Ishikawa (cell line): ENCODE data around the gene FRMPD2.

Experiments
- CREB1 ChIP-seq: IDR thresholded peaks from 2 replicates; pipeline ENCODE4 v1.6.1; 2012; ENCODE audit warnings: low read depth
- MAX ChIP-seq: IDR thresholded peaks from 2 replicates; pipeline ENCODE4 v1.6.1; 2012
- REST ChIP-seq: IDR thresholded peaks from 2 replicates; pipeline ENCODE4 v1.6.1; 2012; ENCODE audit warnings: low read depth, mild to moderate bottlenecking
- TAF1 ChIP-seq: IDR thresholded peaks from 2 replicates; pipeline ENCODE4 v1.6.1; 2012; ENCODE audit warnings: low read depth, mild to moderate bottlenecking
- YY1 ChIP-seq: IDR thresholded peaks from 2 replicates; pipeline ENCODE4 v1.6.1; 2012; ENCODE audit warnings: low read depth

GRCh38 chr10:48231699-48232315 is 42.7 kb downstream of the FRMPD2 start:
- no peak for TF ChIP-seq REST
- TF ChIP-seq TAF1 = no peak
- no peak for TF ChIP-seq MAX
- TF ChIP-seq CREB1 = no peak
- no peak for TF ChIP-seq YY1
